Ovary (tissue), 3 donors: ENCODE data around the gene NBEAL2.

Experiments
- POLR2A ChIP-seq: fragments of 450-650 bp; IDR thresholded peaks from one replicate; pipeline ENCODE4 v1.6.1; 2017; ENCODE audit warnings: antibody characterized with exemption, mild to moderate bottlenecking, moderate library complexity
- TF ChIP-seq, protein P1 (sequence below), 3 donors: fragments of 450-650 bp in 2 of 3; fragments of 200-600 bp in 1 of 3; IDR thresholded peaks; one replicate each; pipeline versions ENCODE4 v1.5.1 to v1.8.0; 2016 to 2022; ENCODE audit warnings: antibody characterized with exemption in 3 of 3, mild to moderate bottlenecking in 1 of 3
- donor health status: DM: no; HTN: no; CAD: no.

- TF ChIP-seq POLR2A: no peak
- TF ChIP-seq, protein P1, sequence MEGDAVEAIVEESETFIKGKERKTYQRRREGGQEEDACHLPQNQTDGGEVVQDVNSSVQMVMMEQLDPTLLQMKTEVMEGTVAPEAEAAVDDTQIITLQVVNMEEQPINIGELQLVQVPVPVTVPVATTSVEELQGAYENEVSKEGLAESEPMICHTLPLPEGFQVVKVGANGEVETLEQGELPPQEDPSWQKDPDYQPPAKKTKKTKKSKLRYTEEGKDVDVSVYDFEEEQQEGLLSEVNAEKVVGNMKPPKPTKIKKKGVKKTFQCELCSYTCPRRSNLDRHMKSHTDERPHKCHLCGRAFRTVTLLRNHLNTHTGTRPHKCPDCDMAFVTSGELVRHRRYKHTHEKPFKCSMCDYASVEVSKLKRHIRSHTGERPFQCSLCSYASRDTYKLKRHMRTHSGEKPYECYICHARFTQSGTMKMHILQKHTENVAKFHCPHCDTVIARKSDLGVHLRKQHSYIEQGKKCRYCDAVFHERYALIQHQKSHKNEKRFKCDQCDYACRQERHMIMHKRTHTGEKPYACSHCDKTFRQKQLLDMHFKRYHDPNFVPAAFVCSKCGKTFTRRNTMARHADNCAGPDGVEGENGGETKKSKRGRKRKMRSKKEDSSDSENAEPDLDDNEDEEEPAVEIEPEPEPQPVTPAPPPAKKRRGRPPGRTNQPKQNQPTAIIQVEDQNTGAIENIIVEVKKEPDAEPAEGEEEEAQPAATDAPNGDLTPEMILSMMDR (IDR thresholded peaks at IDR 0.05): no peak
Observed at GRCh38 chr3:46943237-46944187, 36.0 kb upstream of the NBEAL2 start.
